Tibial artery (tissue), 4 donors: ENCODE measurements around the gene EXT2.

Experiments used
- DNase-seq, 2 donors: peaks; one replicate each; pipeline ENCODE4 v3.0.0-alpha.2; 2019
- H3K27ac ChIP-seq, 2 donors: fragments of 200-600 bp; sonication (generic) in 1 of 2; 1 replicate in 1 of 2; 2 replicates in 1 of 2; pipeline ENCODE4 v1.5.1; 2018 to 2019; ENCODE audit warnings: mild to moderate bottlenecking in 1 of 2
- H3K27me3 ChIP-seq, 2 donors: fragments of 200-600 bp; sonication (generic) in 1 of 2; one replicate each; pipeline versions ENCODE4 v1.5.1 to v1.6.0; 2016 to 2019
- H3K36me3 ChIP-seq, 3 donors: fragments of 200-600 bp; sonication (generic) in 2 of 3; one replicate each; pipeline ENCODE4 v1.5.1; 2016 to 2019; ENCODE audit warnings: mild to moderate bottlenecking in 2 of 3
- H3K4me1 ChIP-seq, 4 donors: fragments of 200-600 bp; sonication (generic) in 2 of 4; 1 replicate in 3 of 4; 2 replicates in 1 of 4; pipeline ENCODE4 v1.5.1; 2016 to 2019
- H3K4me3 ChIP-seq, 2 donors: fragments of 200-600 bp; sonication (generic) in 1 of 2; 1 replicate in 1 of 2; 2 replicates in 1 of 2; pipeline ENCODE4 v1.5.1; 2018 to 2019; ENCODE audit warnings: mild to moderate bottlenecking in 2 of 2
- H3K9me3 ChIP-seq, 3 donors: fragments of 200-600 bp; sonication (generic) in 1 of 3; one replicate each; pipeline ENCODE4 v1.5.1; 2016 to 2019
- intact Hi-C: fragments of 100-400 bp; cut with DNase I; formaldehyde crosslinking; loops from one replicate; pipeline ENCODE4 v1.15.0; 2023; ENCODE audit warnings: low total_unique reads
- TF ChIP-seq, protein P1 (sequence below), 2 experiments: fragments of 200-600 bp in 1 of 2; fragments of 450-650 bp in 1 of 2; IDR thresholded peaks; one replicate each; pipeline ENCODE4 v1.5.1; 2017 to 2019; ENCODE audit warnings: antibody characterized with exemption in 2 of 2, mild to moderate bottlenecking in 1 of 2, moderate library complexity in 1 of 2

Gene EXT2

DNA sequence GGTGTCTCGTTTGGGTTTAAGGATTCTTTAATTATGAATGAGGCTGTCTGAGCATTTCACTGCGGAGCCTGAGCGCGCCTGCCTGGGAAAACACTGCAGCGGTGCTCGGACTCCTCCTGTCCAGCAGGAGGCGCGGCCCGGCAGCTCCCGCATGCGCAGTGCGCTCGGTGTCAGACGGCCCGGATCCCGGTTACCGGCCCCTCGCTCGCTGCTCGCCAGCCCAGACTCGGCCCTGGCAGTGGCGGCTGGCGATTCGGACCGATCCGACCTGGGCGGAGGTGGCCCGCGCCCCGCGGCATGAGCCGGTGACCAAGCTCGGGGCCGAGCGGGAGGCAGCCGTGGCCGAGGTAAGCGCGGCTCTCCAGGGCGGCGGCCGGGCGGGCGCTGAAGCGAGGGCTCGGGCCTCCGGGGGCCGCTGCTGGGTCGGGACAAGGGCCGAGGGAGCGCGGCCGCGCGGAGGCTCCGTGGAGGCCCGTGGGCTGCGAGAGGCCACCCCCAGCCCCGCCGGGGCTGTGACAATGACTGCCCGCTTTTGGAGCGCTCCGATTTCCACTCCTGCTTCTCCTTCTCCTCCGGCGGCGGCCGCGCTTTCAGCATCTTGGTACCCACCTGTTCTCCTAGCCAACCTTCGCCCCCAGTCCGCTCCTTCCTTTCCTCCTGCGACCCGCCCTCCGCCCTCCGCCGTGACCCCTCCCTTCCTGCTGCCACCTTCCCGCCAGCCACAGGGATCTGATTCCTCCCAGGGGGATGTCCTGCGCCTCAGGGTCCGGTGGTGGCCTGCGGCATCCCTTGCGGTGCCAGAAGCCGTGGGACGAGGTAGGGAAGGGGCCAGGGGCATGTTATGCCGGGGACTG is at the start of gene EXT2:
EXT2 (plus strand) TSS at position 173 of the 854 bp plus-strand sequence. CDS start 12,035 bp downstream, outside the sequence.
- Histone ChIP-seq H3K4me1 (peaks cover 0 to 28% (median 13%) of the 10 kb centered on the region in 4 donors), H3K36me3 (peaks cover 0 to 5% (median 4%) of the 10 kb centered on the region in 3 donors), H3K27me3 (no peaks in the 10 kb centered on the region), H3K4me3 (peak within 1 kb of the TSS; percentile 90 to 99), H3K27ac (peak within 1 kb of the TSS; percentile 79 to 85), H3K9me3 (no peaks in the 10 kb centered on the region)
- DNase-seq = peak; percentile 81 to 93
- intact Hi-C loops = no loop called here
- TF ChIP-seq, protein P1, sequence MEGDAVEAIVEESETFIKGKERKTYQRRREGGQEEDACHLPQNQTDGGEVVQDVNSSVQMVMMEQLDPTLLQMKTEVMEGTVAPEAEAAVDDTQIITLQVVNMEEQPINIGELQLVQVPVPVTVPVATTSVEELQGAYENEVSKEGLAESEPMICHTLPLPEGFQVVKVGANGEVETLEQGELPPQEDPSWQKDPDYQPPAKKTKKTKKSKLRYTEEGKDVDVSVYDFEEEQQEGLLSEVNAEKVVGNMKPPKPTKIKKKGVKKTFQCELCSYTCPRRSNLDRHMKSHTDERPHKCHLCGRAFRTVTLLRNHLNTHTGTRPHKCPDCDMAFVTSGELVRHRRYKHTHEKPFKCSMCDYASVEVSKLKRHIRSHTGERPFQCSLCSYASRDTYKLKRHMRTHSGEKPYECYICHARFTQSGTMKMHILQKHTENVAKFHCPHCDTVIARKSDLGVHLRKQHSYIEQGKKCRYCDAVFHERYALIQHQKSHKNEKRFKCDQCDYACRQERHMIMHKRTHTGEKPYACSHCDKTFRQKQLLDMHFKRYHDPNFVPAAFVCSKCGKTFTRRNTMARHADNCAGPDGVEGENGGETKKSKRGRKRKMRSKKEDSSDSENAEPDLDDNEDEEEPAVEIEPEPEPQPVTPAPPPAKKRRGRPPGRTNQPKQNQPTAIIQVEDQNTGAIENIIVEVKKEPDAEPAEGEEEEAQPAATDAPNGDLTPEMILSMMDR (IDR thresholded peaks at IDR 0.05) = peak; percentile 92 to 93

DNA sequence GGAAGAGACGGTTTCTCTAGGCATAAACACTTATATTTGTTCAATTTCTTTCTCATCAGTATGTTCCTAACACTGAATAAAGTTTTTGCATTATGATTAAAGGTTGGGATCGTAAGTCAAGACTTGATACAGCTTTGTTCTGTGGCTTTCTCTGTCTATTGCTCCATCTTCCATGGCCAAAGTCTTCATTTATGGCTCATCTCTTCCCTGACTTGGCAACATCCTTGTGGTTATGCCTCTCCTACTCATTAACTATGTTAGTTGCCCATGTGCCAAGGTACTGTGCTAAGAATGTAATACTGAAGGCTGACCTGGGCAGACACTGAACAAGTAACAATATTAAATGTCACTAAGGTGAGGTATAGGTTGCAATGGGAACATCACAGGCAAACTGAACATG is 49.3 kb upstream of the EXT2 start:
- Histone ChIP-seq H3K4me1 (no peaks in the 10 kb centered on the region), H3K4me3 (no peak overlapping the region), H3K27ac (no peak overlapping the region), H3K27me3 (no peaks in the 10 kb centered on the region), H3K9me3 (peaks cover 0 to 4% (median 0%) of the 10 kb centered on the region in 3 donors), H3K36me3 (no peaks in the 10 kb centered on the region)
- intact Hi-C loops = no loop called here
- TF ChIP-seq, protein P1 (IDR thresholded peaks at IDR 0.05) = no peak
- no peak for DNase-seq

GRCh38 chr11:44047298-44047697 is 48.2 kb upstream of the EXT2 start:
- DNase-seq = no peak
- TF ChIP-seq, protein P1 (IDR thresholded peaks at IDR 0.05) = no peak
- no peaks in the 10 kb centered on the region for H3K36me3 ChIP-seq
- H3K27me3 ChIP-seq = no peaks in the 10 kb centered on the region
- no peaks in the 10 kb centered on the region for H3K9me3 ChIP-seq
- H3K4me1 ChIP-seq = no peaks in the 10 kb centered on the region
- no peak overlapping the region for H3K27ac ChIP-seq
- intact Hi-C loops = no loop called here
- H3K4me3 ChIP-seq = no peak overlapping the region

GRCh38 chr11:44047931-44048431 is 47.5 kb upstream of the EXT2 start, which contains the start of gene ACCSL:
Gene ACCSL, plus strand, starts transcription at chr11:44047981. Its CDS starts 56 bp downstream, at chr11:44048037.
- H3K27me3 ChIP-seq = no peaks in the 10 kb centered on the region
- no peak within 1 kb of the TSS for H3K4me3 ChIP-seq
- TF ChIP-seq, protein P1 (IDR thresholded peaks at IDR 0.05) = no peak
- intact Hi-C loops = no loop called here
- no peaks in the 10 kb centered on the region for H3K9me3 ChIP-seq
- DNase-seq = no peak
- H3K36me3 ChIP-seq = no peaks in the 10 kb centered on the region
- H3K4me1 ChIP-seq = no peaks in the 10 kb centered on the region
- H3K27ac ChIP-seq = no peak within 1 kb of the TSS

DNA sequence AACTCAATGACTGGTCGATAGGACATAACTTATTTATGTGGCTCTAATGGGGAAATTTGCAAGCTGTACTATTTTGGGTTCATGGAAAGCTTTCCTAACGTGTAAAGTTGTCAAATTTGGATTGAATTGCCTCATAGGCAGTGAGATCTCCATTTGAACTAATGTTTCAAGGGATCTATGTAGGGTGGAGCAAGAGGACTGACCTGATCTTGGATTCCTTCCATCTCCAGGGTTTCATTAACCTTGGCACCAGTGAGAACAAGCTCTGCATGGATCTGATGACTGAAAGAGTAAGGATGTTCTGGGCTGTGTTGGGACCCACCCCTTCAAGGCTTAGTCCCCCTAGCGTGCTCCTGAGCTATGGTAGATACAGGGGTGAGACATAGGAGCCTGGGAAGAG is 45.6 kb upstream of the EXT2 start:
- no peaks in the 10 kb centered on the region for H3K36me3 ChIP-seq
- H3K27ac ChIP-seq = no peak overlapping the region
- no peaks in the 10 kb centered on the region for H3K9me3 ChIP-seq
- no peaks in the 10 kb centered on the region for H3K4me1 ChIP-seq
- no peak overlapping the region for H3K4me3 ChIP-seq
- no peak for DNase-seq
- intact Hi-C loops = loop anchor here (5.0 kb wide), 1 partner anchor 363 kb away; no protein-coding TSS in a partner anchor
- no peaks in the 10 kb centered on the region for H3K27me3 ChIP-seq
- TF ChIP-seq, protein P1 (IDR thresholded peaks at IDR 0.05) = no peak
